GM19099 (cell line): Measurements from ENCODE around the gene DBF4B.

Experiments used
- POLR2A ChIP-seq: IDR thresholded peaks from 3 replicates; pipeline ENCODE4 v1.6.1; 2011; ENCODE audit warnings: low read depth; ENCODE audit not compliant: insufficient read length; ENCODE audit errors: extremely low read depth

Gene DBF4B

GRCh38 chr17:44708401-44709263 lies at the start of gene DBF4B:
Gene DBF4B (plus strand): TSS chr17:44708665. CDS start chr17:44708821, 156 bp downstream.
- TF ChIP-seq POLR2A = peak; percentile 63

- TF ChIP-seq POLR2A = no peak
These were observed 46.6 kb upstream of the DBF4B start for GRCh38 chr17:44661835-44662234.

GRCh38 chr17:44663095-44663494 lies 45.4 kb upstream of the DBF4B start:
- TF ChIP-seq POLR2A = no peak

- no peak for TF ChIP-seq POLR2A
These were observed 43.6 kb upstream of the DBF4B start for GRCh38 chr17:44664867-44665266.

GRCh38 chr17:44666006-44666405 lies 42.5 kb upstream of the DBF4B start:
- TF ChIP-seq POLR2A = no peak

- TF ChIP-seq POLR2A = no peak
These were observed 35.9 kb upstream of the DBF4B start for GRCh38 chr17:44672479-44673093.

- no peak for TF ChIP-seq POLR2A
These were observed 34.6 kb upstream of the DBF4B start for GRCh38 chr17:44673893-44674292.

GRCh38 chr17:44677136-44677535 lies 31.3 kb upstream of the DBF4B start:
- TF ChIP-seq POLR2A = no peak

GRCh38 chr17:44687756-44688155 lies 20.7 kb upstream of the DBF4B start:
- no peak for TF ChIP-seq POLR2A

GRCh38 chr17:44688200-44688599 lies 20.3 kb upstream of the DBF4B start:
- TF ChIP-seq POLR2A = no peak

- TF ChIP-seq POLR2A = no peak
These were observed 19.6 kb upstream of the DBF4B start for GRCh38 chr17:44688675-44689476.

- TF ChIP-seq POLR2A = peak; percentile 95
These were observed 18.8 kb upstream of the DBF4B start, which contains the start of gene CCDC43 for GRCh38 chr17:44689477-44690217. Gene CCDC43 (minus strand): TSS chr17:44689776. CDS start chr17:44689753, 23 bp downstream.

GRCh38 chr17:44693609-44694008 lies 14.9 kb upstream of the DBF4B start:
- no peak for TF ChIP-seq POLR2A

GRCh38 chr17:44707755-44708400 lies 587 bp upstream of the DBF4B start:
- no peak for TF ChIP-seq POLR2A

GRCh38 chr17:44719444-44719843 lies 11.0 kb downstream of the DBF4B start:
- no peak for TF ChIP-seq POLR2A

- TF ChIP-seq POLR2A = no peak
These were observed 13.8 kb downstream of the DBF4B start for GRCh38 chr17:44722254-44722653.
